ENCODE results near the gene SND1. TPM values are rescaled to one million over a fixed set of nuclear protein-coding genes. Genes with fewer than 3 reads are reported as not detected.

Gene SND1
- total and polyA plus RNA-seq, 2 of the 4 experiments (the other 2 are of a cell fraction), result 154 to 294 TPM

DNA sequence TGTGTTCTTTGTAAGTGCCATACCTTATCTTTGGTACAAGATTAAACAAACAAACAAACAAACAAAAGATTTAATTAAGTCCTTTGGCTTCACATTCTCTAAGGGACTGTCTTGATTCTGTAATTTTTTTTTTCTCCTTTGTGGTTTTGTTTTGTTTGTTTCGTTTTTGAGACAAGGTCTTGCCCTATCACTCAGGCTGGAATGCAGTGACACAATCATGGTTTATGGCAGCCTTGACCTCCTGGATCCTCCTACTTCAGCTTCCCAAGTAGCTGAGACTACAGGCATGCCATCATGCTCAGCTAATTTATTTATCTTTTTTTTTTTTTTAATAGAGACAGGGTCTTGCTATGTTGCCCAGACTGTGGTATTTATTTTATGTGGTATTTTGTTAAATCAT, 213.5 kb downstream of the SND1 start:
- Histone ChIP-seq H3K23ac (ENCODE audit: low read depth, low read length) (no peak overlapping the region), H3K14ac (replicated peaks; ENCODE audit: low read depth, low read length) (no peak overlapping the region), H2AFZ (replicated peaks; ENCODE audit: low read length, poor library complexity) (no peak overlapping the region), H2BK15ac (ENCODE audit: low read depth, low read length) (no peak overlapping the region), H2AK9ac (replicated peaks; ENCODE audit: low read depth, low read length, poor library complexity) (no peak overlapping the region), H3K79me1 (ENCODE audit: low read depth in 1 of 2, low read length in 2 of 2) (peaks cover 37 to 79% of the 10 kb centered on the region in 2 experiments), H2BK120ac (ENCODE audit: low read depth, low read length) (no peak overlapping the region), H4K91ac (ENCODE audit: insufficient read depth, low read depth, low read length) (no peak overlapping the region), H4K5ac (ENCODE audit: low read depth, low read length) (no peak overlapping the region), H2AK5ac (ENCODE audit: low read depth, low read length) (no peak overlapping the region), H4K20me1 (ENCODE audit: insufficient read depth, low read length) (peaks cover 70% of the 10 kb centered on the region), H3K4ac (ENCODE audit: low read depth, low read length) (no peak overlapping the region), H3K4me1 (ENCODE audit: control insufficient read depth, insufficient read depth, low read length) (no peaks in the 10 kb centered on the region; the same call in 1 of the 2 replicates), H3K56ac (ENCODE audit: extremely low read depth, insufficient read depth, low read length) (no peak overlapping the region), H3K9ac (ENCODE audit: low read depth, low read length) (no peak overlapping the region), H3K27me3 (ENCODE audit: control insufficient read depth, insufficient read depth, low read length) (no peaks in the 10 kb centered on the region), H4K8ac (ENCODE audit: low read depth in 2 of 2, low read length in 2 of 2) (no peak overlapping the region), H3K9me1 (ENCODE audit: insufficient read depth, low read length) (peaks cover 15% of the 10 kb centered on the region), H2BK5ac (ENCODE audit: low read depth, low read length, poor library complexity, severe bottlenecking) (no peak overlapping the region), H3K4me3 (ENCODE audit: insufficient read depth, low read depth, low read length) (no peak overlapping the region), H3K27ac (ENCODE audit: insufficient read depth, low read length) (no peak overlapping the region), H3K18ac (ENCODE audit: low read depth, low read length) (no peak overlapping the region), H3K36me3 (ENCODE audit: control insufficient read depth, insufficient read depth, low read length) (peaks cover 1% of the 10 kb centered on the region), H3K9me3 (ENCODE audit: control insufficient read depth, insufficient read depth, low read length) (no peaks in the 10 kb centered on the region), H3K4me2 (ENCODE audit: low read depth, low read length) (no peak overlapping the region), H2BK20ac (ENCODE audit: low read depth, low read length) (no peak overlapping the region)
- DNase-seq, result peak; percentile 72
- ChIA-PET CTCF (interaction anchor here (0.7 to 1.3 kb wide), 3 partner anchors 55 to 158 kb away, joined by 3 to 4 read pairs (median 4); no protein-coding TSS in a partner anchor), POLR2A (ENCODE audit: unreplicated experiment) (interaction anchor here (0.7 kb wide), 1 partner anchor 10 kb away, joined by 5 read pairs; no protein-coding TSS in a partner anchor)
- intact Hi-C loops (cut with micrococcal nuclease) (no loop called here), dilution Hi-C loops (cut with HindIII; ENCODE audit: low sequenced_read_pairs, unreplicated experiment) (no loop called here), in situ Hi-C loops (cut with MboI; ENCODE audit: low sequenced_read_pairs) (no loop called here)
- no TSS peak for BruUV-seq (replicated peaks)
- peak; percentile 91 for ATAC-seq (ENCODE audit: low read depth)
- peak; percentile 77 for TF ChIP-seq CEBPB (IDR thresholded peaks at IDR 0.05; ENCODE audit: low read depth, low read length)
- no peak for TF ChIP-seq MAFK (IDR thresholded peaks at IDR 0.05; ENCODE audit: low read depth, low read length)
- WGBS, 2 experiments (ENCODE audit: extremely low coverage in 2 of 2, insufficient read length in 1 of 2), result no CpG with 5 or more reads among the region's 1 CpG
